Measurements from ENCODE around the gene THSD4. TPM values are rescaled to one million over a fixed set of nuclear protein-coding genes. Genes with fewer than 3 reads are reported as not detected.

THSD4 gene
- polyA plus RNA-seq, 1 donor (not counting 4 experiments of a cell fraction or from before 2014, with no cell fraction given), result 24.5 TPM

GRCh38 chr15:71505962-71506361 is 390.7 kb downstream of the THSD4 start:
- dilution Hi-C loops (cut with MboI; ENCODE audit: extremely low pct_ligation_motif_present, low sequenced_read_pairs), result no loop called here

DNA sequence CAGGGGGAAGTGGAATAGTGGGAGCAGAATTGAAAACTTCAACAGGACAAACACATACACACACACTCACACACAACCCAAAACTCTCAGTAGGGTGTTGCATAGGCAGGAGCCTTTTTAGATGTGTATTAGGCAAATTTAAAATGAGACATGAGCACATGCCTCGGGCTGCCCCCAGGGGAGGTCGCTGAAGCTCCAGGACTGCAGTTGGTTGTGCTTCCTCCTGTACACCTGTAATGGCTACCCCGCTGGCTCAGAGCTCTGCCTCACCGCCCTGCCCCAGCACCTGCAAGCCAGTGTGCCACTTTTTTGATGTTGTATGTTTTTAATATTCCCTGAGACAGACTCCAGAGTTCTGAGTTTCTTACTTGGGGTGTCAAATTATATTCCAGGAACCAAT is 391.7 kb downstream of the THSD4 start:
- Histone ChIP-seq H3K36me3 (ENCODE audit: control insufficient read depth in 2 of 2, extremely low read depth in 1 of 2, insufficient read depth in 2 of 2, low read length in 2 of 2) (peaks cover 0 to 4% of the 10 kb centered on the region in 2 experiments), H3K9me1 (ENCODE audit: control insufficient read depth, extremely low read depth, insufficient read depth, low read length) (no peaks in the 10 kb centered on the region), H3K4me3 (ENCODE audit: control insufficient read depth in 2 of 3, extremely low read depth in 1 of 3, insufficient read depth in 2 of 3, low read depth in 1 of 3, low read length in 3 of 3) (no peak overlapping the region), H2AFZ (ENCODE audit: control insufficient read depth, low read length) (no peak overlapping the region), H3K9me3 (ENCODE audit: control insufficient read depth, low read depth, low read length) (no peaks in the 10 kb centered on the region), H3K27ac (ENCODE audit: control insufficient read depth, insufficient read depth, low read length) (no peak overlapping the region), H3K9ac (ENCODE audit: control insufficient read depth, extremely low read depth, insufficient read depth, low read length) (no peak overlapping the region), H4K20me1 (ENCODE audit: control insufficient read depth, extremely low read depth, insufficient read depth, low read length) (no peaks in the 10 kb centered on the region), H3K4me2 (ENCODE audit: control insufficient read depth, extremely low read depth, insufficient read depth, low read depth, low read length) (no peak overlapping the region), H3K79me2 (ENCODE audit: control insufficient read depth, insufficient read depth, low read length) (peaks cover 3% of the 10 kb centered on the region), H3K27me3 (ENCODE audit: control insufficient read depth, extremely low read depth, insufficient read depth, low read length) (no peaks in the 10 kb centered on the region), H3K4me1 (ENCODE audit: control insufficient read depth, extremely low read depth, insufficient read depth, low read length) (peaks cover 25% of the 10 kb centered on the region)
- FAIRE-seq (no peak), DNase-seq (ENCODE audit: low read depth, low spot score) (no peak)
- dilution Hi-C loops (cut with MboI; ENCODE audit: extremely low pct_ligation_motif_present, low sequenced_read_pairs), result no loop called here
- TF ChIP-seq, protein P1, sequence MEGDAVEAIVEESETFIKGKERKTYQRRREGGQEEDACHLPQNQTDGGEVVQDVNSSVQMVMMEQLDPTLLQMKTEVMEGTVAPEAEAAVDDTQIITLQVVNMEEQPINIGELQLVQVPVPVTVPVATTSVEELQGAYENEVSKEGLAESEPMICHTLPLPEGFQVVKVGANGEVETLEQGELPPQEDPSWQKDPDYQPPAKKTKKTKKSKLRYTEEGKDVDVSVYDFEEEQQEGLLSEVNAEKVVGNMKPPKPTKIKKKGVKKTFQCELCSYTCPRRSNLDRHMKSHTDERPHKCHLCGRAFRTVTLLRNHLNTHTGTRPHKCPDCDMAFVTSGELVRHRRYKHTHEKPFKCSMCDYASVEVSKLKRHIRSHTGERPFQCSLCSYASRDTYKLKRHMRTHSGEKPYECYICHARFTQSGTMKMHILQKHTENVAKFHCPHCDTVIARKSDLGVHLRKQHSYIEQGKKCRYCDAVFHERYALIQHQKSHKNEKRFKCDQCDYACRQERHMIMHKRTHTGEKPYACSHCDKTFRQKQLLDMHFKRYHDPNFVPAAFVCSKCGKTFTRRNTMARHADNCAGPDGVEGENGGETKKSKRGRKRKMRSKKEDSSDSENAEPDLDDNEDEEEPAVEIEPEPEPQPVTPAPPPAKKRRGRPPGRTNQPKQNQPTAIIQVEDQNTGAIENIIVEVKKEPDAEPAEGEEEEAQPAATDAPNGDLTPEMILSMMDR (optimal IDR thresholded peaks at IDR 0.05 in 1 of 3, IDR thresholded peaks at IDR 0.05 in 1 of 3, conservative IDR thresholded peaks at IDR 0.05 in 1 of 3; ENCODE audit: extremely low read depth in 1 of 3, insufficient read depth in 2 of 3, low read length in 3 of 3), result no peak
- TF ChIP-seq EZH2 (IDR thresholded peaks at IDR 0.05; ENCODE audit: low read length), result no peak

More at GRCh38 chr15:71505962-71506361, 390.7 kb downstream of the THSD4 start:
- TF ChIP-seq, protein P1 (optimal IDR thresholded peaks at IDR 0.05 in 1 of 3, IDR thresholded peaks at IDR 0.05 in 1 of 3, conservative IDR thresholded peaks at IDR 0.05 in 1 of 3; ENCODE audit: extremely low read depth in 1 of 3, insufficient read depth in 2 of 3, low read length in 3 of 3), result no peak
- TF ChIP-seq EZH2 (IDR thresholded peaks at IDR 0.05; ENCODE audit: low read length), result no peak
- Histone ChIP-seq H2AFZ (ENCODE audit: control insufficient read depth, low read length) (no peak overlapping the region), H3K4me1 (ENCODE audit: control insufficient read depth, extremely low read depth, insufficient read depth, low read length) (peaks cover 28% of the 10 kb centered on the region), H3K9me1 (ENCODE audit: control insufficient read depth, extremely low read depth, insufficient read depth, low read length) (no peaks in the 10 kb centered on the region), H3K79me2 (ENCODE audit: control insufficient read depth, insufficient read depth, low read length) (peaks cover 3% of the 10 kb centered on the region), H3K27me3 (ENCODE audit: control insufficient read depth, extremely low read depth, insufficient read depth, low read length) (no peaks in the 10 kb centered on the region), H3K4me2 (ENCODE audit: control insufficient read depth, extremely low read depth, insufficient read depth, low read depth, low read length) (no peak overlapping the region), H3K27ac (ENCODE audit: control insufficient read depth, insufficient read depth, low read length) (no peak overlapping the region), H3K9ac (ENCODE audit: control insufficient read depth, extremely low read depth, insufficient read depth, low read length) (no peak overlapping the region), H3K9me3 (ENCODE audit: control insufficient read depth, low read depth, low read length) (no peaks in the 10 kb centered on the region), H3K36me3 (ENCODE audit: control insufficient read depth in 2 of 2, extremely low read depth in 1 of 2, insufficient read depth in 2 of 2, low read length in 2 of 2) (peaks cover 0 to 4% of the 10 kb centered on the region in 2 experiments), H3K4me3 (ENCODE audit: control insufficient read depth in 2 of 3, extremely low read depth in 1 of 3, insufficient read depth in 2 of 3, low read depth in 1 of 3, low read length in 3 of 3) (no peak overlapping the region), H4K20me1 (ENCODE audit: control insufficient read depth, extremely low read depth, insufficient read depth, low read length) (no peaks in the 10 kb centered on the region)
- FAIRE-seq (no peak), DNase-seq (ENCODE audit: low read depth, low spot score) (no peak)
